ENCODE measurements around the gene AGAP1.

DNA sequence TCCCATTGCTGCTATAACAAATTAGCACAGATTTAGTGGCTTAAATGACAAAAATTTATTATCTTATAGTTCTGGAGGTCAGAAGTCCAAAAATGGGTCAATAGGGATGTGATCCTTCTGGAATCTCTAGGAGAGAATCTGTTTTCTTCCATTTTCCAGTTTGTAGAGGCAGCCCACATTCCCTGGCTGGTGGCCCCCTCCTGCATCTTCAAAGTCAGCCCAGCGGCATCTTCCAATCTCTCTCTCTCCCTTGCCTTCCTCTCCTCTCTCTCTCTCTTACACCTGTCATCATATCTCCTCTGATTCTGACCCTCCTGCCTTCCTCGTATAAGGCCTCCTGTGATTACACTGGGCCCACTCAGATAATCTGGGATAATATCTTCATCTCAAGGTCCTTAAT, 3.9 kb upstream of the AGAP1 start:
- TF ChIP-seq, protein P1, sequence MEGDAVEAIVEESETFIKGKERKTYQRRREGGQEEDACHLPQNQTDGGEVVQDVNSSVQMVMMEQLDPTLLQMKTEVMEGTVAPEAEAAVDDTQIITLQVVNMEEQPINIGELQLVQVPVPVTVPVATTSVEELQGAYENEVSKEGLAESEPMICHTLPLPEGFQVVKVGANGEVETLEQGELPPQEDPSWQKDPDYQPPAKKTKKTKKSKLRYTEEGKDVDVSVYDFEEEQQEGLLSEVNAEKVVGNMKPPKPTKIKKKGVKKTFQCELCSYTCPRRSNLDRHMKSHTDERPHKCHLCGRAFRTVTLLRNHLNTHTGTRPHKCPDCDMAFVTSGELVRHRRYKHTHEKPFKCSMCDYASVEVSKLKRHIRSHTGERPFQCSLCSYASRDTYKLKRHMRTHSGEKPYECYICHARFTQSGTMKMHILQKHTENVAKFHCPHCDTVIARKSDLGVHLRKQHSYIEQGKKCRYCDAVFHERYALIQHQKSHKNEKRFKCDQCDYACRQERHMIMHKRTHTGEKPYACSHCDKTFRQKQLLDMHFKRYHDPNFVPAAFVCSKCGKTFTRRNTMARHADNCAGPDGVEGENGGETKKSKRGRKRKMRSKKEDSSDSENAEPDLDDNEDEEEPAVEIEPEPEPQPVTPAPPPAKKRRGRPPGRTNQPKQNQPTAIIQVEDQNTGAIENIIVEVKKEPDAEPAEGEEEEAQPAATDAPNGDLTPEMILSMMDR (IDR thresholded peaks at IDR 0.05), result no peak
- TF ChIP-seq POLR2A (IDR thresholded peaks at IDR 0.05) (no peak), POLR2AphosphoS5 (IDR thresholded peaks at IDR 0.05) (no peak)
